Activated naive CD8-positive, alpha-beta T cell treated with anti-CD3 and anti-CD28 coated beads for 36 hours (primary cell): Measurements from ENCODE around the gene CALCR. TPM values are rescaled to one million over a fixed set of nuclear protein-coding genes. Genes with fewer than 3 reads are reported as not detected.
"Not testable (repeated sequence)": the region's sequence is repeated elsewhere in the genome, so short reads cannot be mapped to it uniquely, and the experiment has no call there.

Source experiments
- DNase-seq: peaks from one replicate; pipeline ENCODE4 v3.0.0; 2021
- H3K27ac Mint-ChIP-seq: one replicate; pipeline ENCODE4 v1.8.0; 2022; ENCODE audit warnings: mild to moderate bottlenecking, moderate library complexity, mixed read lengths
- H3K27me3 Mint-ChIP-seq: one replicate; pipeline ENCODE4 v1.8.0; 2022; ENCODE audit warnings: mild to moderate bottlenecking, mixed read lengths
- H3K36me3 Mint-ChIP-seq: one replicate; pipeline ENCODE4 v1.8.0; 2021; ENCODE audit warnings: mild to moderate bottlenecking, mixed read lengths
- H3K4me1 Mint-ChIP-seq: one replicate; pipeline ENCODE4 v1.8.0; 2021; ENCODE audit warnings: mixed read lengths
- H3K4me3 Mint-ChIP-seq: one replicate; pipeline ENCODE4 v1.8.0; 2022; ENCODE audit warnings: mild to moderate bottlenecking, moderate library complexity, mixed read lengths
- H3K9me3 Mint-ChIP-seq: one replicate; pipeline ENCODE4 v1.8.0; 2022; ENCODE audit warnings: mixed read lengths
- total RNA-seq, 2 experiments: library from RNA; stranded (reverse); gene quantifications; one replicate each; pipeline ENCODE4 v1.2.3, GENCODE V29; 2021

Gene CALCR
- total RNA-seq: not detected

- H3K4me3 Mint-ChIP-seq: no peak within 1 kb of the TSS
- no peaks in the 10 kb centered on the region for H3K36me3 Mint-ChIP-seq
- no peaks in the 10 kb centered on the region for H3K4me1 Mint-ChIP-seq
- H3K27me3 Mint-ChIP-seq: peaks cover 43% of the 10 kb centered on the region
- H3K27ac Mint-ChIP-seq: no peak within 1 kb of the TSS
- H3K9me3 Mint-ChIP-seq: no peaks in the 10 kb centered on the region
- no peak for DNase-seq
Observed at GRCh38 chr7:93574646-93575554, at the start of gene CALCR. CALCR (minus strand) TSS chr7:93574724; CDS start chr7:93486981, 87,743 bp downstream.

GRCh38 chr7:93623816-93624215 lies 49.3 kb upstream of the CALCR start:
- H3K9me3 Mint-ChIP-seq: no peaks in the 10 kb centered on the region

GRCh38 chr7:93622036-93623033 lies 47.8 kb upstream of the CALCR start:
- Mint-ChIP-seq H3K4me3 (no peak overlapping the region), H3K9me3 (no peaks in the 10 kb centered on the region), H3K27me3 (peaks cover 5% of the 10 kb centered on the region), H3K36me3 (no peaks in the 10 kb centered on the region), H3K4me1 (no peaks in the 10 kb centered on the region), H3K27ac (no peak overlapping the region)
- no peak for DNase-seq

More at GRCh38 chr7:93623816-93624215, 49.3 kb upstream of the CALCR start:
- Mint-ChIP-seq H3K4me1 (no peaks in the 10 kb centered on the region), H3K27ac (no peak overlapping the region), H3K27me3 (peaks cover 5% of the 10 kb centered on the region), H3K36me3 (no peaks in the 10 kb centered on the region), H3K4me3 (no peak overlapping the region)
- no peak for DNase-seq

- H3K9me3 Mint-ChIP-seq: no peaks in the 10 kb centered on the region
- no peak overlapping the region for H3K4me3 Mint-ChIP-seq
- H3K4me1 Mint-ChIP-seq: no peaks in the 10 kb centered on the region
- H3K27me3 Mint-ChIP-seq: peaks cover 5% of the 10 kb centered on the region
- H3K27ac Mint-ChIP-seq: no peak overlapping the region
- no peaks in the 10 kb centered on the region for H3K36me3 Mint-ChIP-seq
- DNase-seq: no peak
Observed at GRCh38 chr7:93620864-93621263, 46.3 kb upstream of the CALCR start.

- H3K27me3 Mint-ChIP-seq: peaks cover 5% of the 10 kb centered on the region
- no peaks in the 10 kb centered on the region for H3K4me1 Mint-ChIP-seq
- no peaks in the 10 kb centered on the region for H3K36me3 Mint-ChIP-seq
- H3K4me3 Mint-ChIP-seq: no peak overlapping the region
- no peaks in the 10 kb centered on the region for H3K9me3 Mint-ChIP-seq
- DNase-seq: no peak
- no peak overlapping the region for H3K27ac Mint-ChIP-seq
Observed at GRCh38 chr7:93620057-93620456, 45.5 kb upstream of the CALCR start.

GRCh38 chr7:93601363-93601762 lies 26.8 kb upstream of the CALCR start:
- H3K4me1 Mint-ChIP-seq: no peaks in the 10 kb centered on the region

GRCh38 chr7:93594250-93594649 lies 19.7 kb upstream of the CALCR start:
- H3K4me3 Mint-ChIP-seq: no peak overlapping the region
- H3K9me3 Mint-ChIP-seq: peaks cover 3% of the 10 kb centered on the region
- H3K36me3 Mint-ChIP-seq: no peaks in the 10 kb centered on the region
- H3K4me1 Mint-ChIP-seq: no peaks in the 10 kb centered on the region
- no peaks in the 10 kb centered on the region for H3K27me3 Mint-ChIP-seq
- DNase-seq: no peak
- H3K27ac Mint-ChIP-seq: no peak overlapping the region

More at GRCh38 chr7:93601363-93601762, 26.8 kb upstream of the CALCR start:
- no peak for DNase-seq
- no peak overlapping the region for H3K4me3 Mint-ChIP-seq
- no peaks in the 10 kb centered on the region for H3K36me3 Mint-ChIP-seq
- no peaks in the 10 kb centered on the region for H3K9me3 Mint-ChIP-seq
- no peak overlapping the region for H3K27ac Mint-ChIP-seq
- no peaks in the 10 kb centered on the region for H3K27me3 Mint-ChIP-seq

GRCh38 chr7:93592588-93593266 lies 18.2 kb upstream of the CALCR start:
- H3K27me3 Mint-ChIP-seq: no peaks in the 10 kb centered on the region
- no peaks in the 10 kb centered on the region for H3K36me3 Mint-ChIP-seq
- no peak for DNase-seq
- H3K4me1 Mint-ChIP-seq: no peaks in the 10 kb centered on the region
- H3K4me3 Mint-ChIP-seq: no peak overlapping the region
- H3K27ac Mint-ChIP-seq: no peak overlapping the region
- H3K9me3 Mint-ChIP-seq: peaks cover 5% of the 10 kb centered on the region

GRCh38 chr7:93591224-93592050 lies 16.9 kb upstream of the CALCR start:
- not testable (repeated sequence) for H3K27me3 Mint-ChIP-seq, H3K9me3 Mint-ChIP-seq, H3K4me1 Mint-ChIP-seq, H3K4me3 Mint-ChIP-seq, DNase-seq, H3K27ac Mint-ChIP-seq, H3K36me3 Mint-ChIP-seq

GRCh38 chr7:93586479-93586865 lies 11.9 kb upstream of the CALCR start:
- not testable (repeated sequence) for H3K4me3 Mint-ChIP-seq, H3K4me1 Mint-ChIP-seq, H3K27ac Mint-ChIP-seq, H3K36me3 Mint-ChIP-seq, DNase-seq, H3K9me3 Mint-ChIP-seq, H3K27me3 Mint-ChIP-seq

- not testable (repeated sequence) for H3K4me3 Mint-ChIP-seq, H3K36me3 Mint-ChIP-seq, H3K27me3 Mint-ChIP-seq, H3K9me3 Mint-ChIP-seq, DNase-seq, H3K4me1 Mint-ChIP-seq, H3K27ac Mint-ChIP-seq
Observed at GRCh38 chr7:93585694-93586478, 11.4 kb upstream of the CALCR start.

GRCh38 chr7:93579431-93579830 lies 4.9 kb upstream of the CALCR start:
- H3K27me3 Mint-ChIP-seq: peaks cover 31% of the 10 kb centered on the region
- H3K4me1 Mint-ChIP-seq: no peaks in the 10 kb centered on the region
- H3K9me3 Mint-ChIP-seq: no peaks in the 10 kb centered on the region
- H3K27ac Mint-ChIP-seq: no peak overlapping the region
- H3K4me3 Mint-ChIP-seq: no peak overlapping the region
- no peaks in the 10 kb centered on the region for H3K36me3 Mint-ChIP-seq
- DNase-seq: no peak

- H3K27ac Mint-ChIP-seq: no peak overlapping the region
- no peak for DNase-seq
- peaks cover 38% of the 10 kb centered on the region for H3K27me3 Mint-ChIP-seq
- H3K9me3 Mint-ChIP-seq: no peaks in the 10 kb centered on the region
- H3K36me3 Mint-ChIP-seq: no peaks in the 10 kb centered on the region
- no peak overlapping the region for H3K4me3 Mint-ChIP-seq
- no peaks in the 10 kb centered on the region for H3K4me1 Mint-ChIP-seq
Observed at GRCh38 chr7:93578762-93579161, 4.2 kb upstream of the CALCR start.
